Activated T-cell treated with anti-CD3 and anti-CD28 coated beads for 48 hours (primary cell): Measurements from ENCODE around the gene BOLA1.
"Not testable (repeated sequence)": the region's sequence is repeated elsewhere in the genome, so short reads cannot be mapped to it uniquely, and the experiment has no call there.

ENCODE experiments used
- DNase-seq: peaks from one replicate; pipeline ENCODE4 v3.0.0-alpha.2; 2020; ENCODE audit warnings: low read depth

Gene BOLA1

DNA sequence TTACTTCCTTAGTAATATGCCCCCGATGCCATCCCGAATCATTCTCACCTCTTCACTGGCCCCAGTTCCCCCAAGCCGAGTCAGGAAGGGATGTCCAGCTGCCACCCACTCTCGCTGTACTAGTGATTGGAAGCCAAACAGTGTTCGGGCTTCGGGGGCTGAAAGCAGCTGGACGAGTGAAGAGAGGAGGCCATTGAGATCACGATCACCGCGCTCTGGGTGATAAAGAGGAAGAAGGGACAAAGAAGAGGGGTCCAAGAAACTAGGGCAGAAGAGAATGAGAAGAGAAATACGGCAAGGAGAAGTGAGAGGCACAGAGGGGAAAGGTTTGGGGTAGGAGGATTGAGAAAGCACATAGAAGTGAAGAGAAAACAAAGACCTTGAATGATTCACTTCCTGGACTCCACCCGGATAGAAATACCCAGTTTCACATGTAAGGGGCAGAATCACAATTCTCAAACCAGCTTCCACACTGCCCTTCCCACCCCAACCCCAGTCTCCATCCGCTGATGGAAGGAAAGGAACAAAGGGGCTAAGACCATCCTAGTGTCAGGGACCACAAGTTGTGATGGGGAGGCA lies 31.9 kb downstream of the BOLA1 start:
- DNase-seq: no peak

DNA sequence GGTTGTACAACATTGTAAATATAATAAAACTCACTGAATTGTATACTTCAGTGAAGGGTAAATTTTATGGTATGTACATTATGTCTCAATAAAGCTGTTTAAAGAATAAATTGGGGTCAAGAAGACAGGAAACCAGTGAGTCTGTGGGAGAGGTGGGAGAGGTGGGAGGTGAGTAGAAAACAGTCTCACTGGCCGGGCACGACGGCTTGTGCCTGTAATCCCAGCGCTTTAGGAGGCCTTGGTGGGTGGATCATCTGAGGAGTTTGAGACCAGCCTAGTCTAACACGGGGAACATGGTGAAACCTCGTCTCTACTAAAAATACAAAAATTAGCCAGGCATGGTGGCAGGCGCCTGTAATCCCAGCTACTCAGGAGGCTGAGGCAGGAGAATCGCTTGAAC lies 33.1 kb downstream of the BOLA1 start:
- DNase-seq: no peak

DNA sequence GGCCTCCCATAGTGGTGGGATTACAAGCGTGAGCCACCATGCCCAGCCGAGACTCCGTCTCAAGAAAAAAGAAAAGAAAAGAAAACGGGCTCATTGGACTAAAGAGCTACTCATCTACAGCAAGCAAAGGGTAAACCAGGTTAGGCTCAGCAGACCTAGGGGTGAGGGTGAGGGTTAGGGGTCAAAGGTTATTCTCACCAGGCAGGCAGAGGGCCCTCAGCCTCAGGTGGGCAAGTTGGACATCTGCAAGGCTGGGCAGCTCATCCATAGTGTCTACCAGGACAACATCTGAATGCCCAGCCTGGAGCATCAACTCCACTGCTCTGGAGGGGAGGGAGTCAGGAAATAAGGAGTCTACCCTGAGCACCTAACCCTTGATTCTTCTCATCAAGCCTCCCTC lies 33.8 kb downstream of the BOLA1 start:
- no peak for DNase-seq

DNA sequence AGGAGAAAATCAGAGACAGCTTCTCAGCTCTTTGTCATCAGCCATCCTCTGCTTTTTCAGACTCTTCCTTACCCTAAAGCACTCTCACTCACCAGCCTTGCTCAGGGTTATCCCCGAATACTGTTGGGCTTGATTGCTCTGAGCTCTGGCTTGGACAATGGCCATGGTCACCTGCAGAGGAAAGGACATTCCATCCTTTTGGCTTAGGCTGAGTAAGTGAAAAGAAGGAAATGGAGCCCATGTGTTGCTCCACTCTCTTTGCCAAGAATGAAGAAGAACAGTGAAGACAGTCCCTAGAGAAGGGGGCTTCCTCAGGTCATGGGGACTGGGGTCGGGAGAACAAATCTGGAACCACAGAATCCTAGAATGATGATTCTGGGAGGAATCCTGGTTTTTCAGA lies 35.0 kb downstream of the BOLA1 start:
- no peak for DNase-seq

DNA sequence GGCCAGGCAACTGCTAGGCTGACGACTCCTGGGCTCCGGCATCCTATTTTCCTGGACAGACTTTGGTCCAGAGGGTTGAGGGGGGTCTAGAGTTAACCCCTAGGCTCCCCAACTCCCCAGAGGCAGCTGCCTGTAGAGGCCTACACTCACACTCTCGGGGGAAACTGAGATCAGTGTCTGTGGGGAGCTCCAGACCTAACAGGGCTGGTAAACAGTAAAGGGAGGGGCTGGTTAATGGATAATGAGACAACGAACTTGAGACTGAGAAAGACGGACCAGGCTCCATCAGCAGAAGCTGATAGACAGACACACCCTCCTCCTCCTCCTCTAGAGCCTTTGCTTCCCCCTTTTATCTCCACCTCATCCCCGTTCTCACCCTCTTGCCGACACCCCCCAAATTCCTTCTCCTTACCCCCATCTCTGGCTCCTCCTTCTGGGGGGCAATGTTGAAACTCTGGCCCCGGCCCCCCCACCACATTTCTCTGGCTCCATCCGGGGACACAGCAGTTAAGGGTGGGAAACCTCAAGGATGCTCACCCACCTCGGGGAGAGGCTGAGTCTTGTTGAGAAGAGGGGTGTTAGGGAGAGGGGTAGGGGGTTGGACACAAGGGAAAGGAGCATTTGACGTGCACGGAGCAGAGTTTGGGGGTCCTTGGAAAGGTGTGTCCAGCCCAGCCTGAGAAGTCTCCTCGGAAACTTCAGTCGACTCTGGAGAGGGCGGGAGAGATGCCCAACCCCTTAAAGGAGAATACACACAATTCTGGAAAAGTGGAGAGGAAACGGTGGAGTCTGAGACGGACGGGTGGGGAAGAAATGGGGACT lies 37.0 kb downstream of the BOLA1 start, which contains the start of gene MTMR11:
MTMR11 (minus strand) TSS at position 710 of the 822 bp plus-strand sequence; CDS start at position 478, 232 bp downstream.
- no peak for DNase-seq

DNA sequence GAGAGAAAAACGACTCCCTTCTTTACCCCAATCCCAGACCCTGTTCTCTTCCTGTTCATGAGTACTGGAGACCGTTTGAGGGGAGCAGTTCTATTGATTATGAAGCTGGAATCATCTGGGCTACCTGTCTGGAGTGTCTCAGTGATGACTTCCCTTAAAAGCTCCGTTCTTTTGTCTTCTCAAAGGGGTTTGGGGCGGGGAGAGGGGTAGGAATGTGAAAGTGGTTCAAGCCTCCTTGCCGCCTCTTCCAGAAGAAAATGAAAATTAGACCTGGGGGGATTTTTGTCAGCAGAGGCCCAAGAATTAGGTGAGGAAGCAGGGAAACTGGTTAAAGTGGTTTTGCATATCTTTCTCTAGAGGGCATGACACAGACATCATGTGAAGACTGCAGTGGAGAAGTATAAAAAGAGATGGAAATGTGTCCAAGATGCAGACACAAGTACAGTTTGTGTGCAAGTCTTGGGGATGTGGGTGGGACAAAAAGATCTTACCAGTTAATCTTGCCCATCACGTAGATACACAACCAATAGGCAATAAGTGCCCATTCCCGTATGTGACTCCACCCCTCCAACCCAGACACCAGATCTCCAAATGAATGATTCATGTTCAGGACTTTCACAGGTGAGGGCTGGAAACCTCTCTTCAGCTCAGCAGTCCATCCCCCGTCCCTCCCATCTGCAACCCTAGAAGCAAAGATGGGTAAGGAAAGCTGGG lies 37.8 kb downstream of the BOLA1 start:
- no peak for DNase-seq

DNA sequence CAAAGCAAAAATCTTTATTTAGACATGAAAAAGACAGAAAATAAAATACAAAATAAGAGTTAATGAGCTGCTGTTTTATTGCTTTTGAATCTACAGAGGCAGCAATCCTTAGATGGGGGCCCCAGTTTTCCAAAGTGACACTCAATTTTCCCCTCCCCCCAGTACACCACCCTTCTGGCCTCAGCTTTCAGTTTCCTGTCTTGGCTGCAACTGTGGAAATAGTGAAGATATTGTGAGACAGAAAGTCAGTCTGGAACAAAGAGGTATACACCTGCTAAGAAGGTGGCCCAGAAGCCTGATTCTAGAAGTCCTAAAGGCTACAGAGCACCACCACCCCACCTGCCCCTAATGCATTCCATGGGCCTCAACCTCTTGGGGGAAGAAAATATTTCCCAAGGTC lies 38.4 kb downstream of the BOLA1 start:
- no peak for DNase-seq

DNA sequence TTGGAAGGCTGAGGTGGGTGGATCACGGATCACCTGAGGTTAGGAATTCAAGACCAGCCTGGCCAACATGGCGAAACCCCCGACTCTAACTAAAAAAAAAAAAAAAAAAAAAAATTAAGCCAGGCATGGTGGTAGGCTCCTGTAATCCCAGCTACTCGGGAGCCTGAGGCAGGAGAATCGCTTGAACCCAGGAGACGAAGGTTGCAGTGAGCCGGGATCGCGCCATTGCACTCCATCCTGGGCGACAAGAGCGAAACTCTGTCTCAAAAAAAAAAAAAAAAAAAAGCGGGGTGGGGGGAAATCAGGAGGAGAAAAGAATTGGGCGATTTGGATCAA lies 39.3 kb downstream of the BOLA1 start:
- not testable (repeated sequence) for DNase-seq

DNA sequence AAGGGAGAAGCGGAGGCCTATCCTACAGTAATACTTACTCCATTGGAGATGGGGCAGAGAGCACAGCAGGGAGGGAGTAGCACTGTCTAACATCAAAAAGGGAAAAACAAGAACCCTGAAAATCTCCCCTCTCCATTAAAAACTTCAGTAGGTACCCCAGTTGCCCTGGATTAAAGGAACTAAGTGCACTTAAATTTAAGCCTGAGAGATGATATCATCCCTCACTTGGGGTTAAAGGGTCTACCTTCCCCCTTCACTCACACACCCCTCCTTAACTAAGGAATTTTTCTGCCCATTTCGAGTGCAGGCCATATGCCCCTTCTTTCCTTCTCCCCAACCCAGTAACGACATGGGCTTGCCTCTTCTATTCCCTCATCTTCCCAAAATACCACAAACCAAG lies 41.1 kb downstream of the BOLA1 start:
- DNase-seq: no peak

DNA sequence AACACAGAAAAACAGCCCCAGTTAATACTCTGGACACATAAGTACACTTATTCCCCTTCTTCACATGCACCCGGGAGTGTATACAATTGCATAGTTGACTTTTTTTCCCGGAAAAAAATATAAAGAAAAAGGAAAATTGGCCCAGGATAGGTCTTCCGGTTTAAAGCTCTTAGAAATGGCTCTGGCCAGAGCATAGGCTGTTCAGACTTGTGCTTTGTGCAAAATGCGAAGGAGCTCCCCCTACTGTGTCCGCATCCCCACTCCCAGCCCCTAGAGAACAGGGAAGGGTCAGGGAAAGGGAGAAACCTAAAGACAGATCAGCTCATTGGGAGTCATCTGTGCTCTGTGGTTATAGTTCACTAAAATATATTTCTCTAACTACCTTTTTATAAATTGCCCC lies 42.8 kb downstream of the BOLA1 start:
- DNase-seq: no peak

DNA sequence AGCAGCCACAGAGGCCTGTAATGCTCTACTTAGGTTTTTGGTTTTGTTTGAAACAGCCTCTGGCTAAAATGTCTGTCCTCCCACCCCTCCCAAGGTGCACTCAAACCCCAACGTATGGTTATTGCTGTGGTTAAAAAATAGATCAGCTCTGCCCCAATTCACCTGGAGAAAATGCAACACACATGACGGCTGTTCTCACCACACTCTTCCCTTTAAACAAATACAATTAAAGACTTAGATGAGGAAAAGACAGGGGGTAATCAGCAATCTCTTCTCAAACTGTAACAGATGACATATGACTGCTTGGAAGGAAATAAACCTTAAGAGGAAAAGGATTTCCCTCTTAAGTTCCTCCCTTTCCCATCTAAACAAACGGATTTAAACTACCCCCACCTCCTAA lies 43.5 kb downstream of the BOLA1 start:
- DNase-seq: no peak

DNA sequence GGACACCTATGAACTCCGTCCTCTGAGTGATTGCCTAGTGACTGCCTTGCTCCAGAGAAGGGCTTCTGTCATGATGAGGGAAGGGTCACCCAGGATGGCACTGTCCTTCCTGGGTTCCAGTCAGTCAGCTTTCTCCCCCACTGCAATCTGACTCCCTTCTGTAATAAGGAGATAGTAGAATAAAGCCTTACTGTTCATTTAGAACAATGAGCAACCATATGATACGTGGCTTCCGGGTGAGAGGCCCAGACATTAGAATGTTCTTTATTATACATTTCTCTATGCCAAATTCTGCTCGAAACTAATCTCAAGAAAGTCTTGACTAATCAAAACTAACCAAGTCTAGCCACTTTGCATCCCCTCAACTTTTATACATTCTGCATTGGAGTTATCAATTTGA lies 45.8 kb downstream of the BOLA1 start:
- no peak for DNase-seq

DNA sequence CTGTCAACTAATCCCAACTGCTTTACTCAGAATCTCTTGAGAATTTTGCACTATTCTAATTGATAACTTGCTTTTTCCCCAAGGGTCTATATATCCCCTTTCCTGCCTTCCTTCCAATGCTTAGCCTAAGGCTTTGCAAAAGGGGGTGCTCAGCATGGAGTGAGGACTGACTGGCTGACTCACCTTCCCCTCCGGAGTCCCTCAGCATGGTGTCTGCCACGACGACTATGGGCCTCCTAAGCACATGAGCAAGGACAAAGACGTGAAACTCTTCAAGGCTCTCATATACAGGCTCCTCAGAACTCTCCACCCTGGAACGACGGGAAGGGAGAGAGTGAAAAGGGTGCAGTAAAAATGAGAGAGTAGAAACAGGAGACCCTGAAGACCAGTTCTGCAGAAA lies 50.5 kb downstream of the BOLA1 start:
- no peak for DNase-seq
